Gastroesophageal sphincter (tissue), 4 donors: ENCODE data around the gene MMRN1. TPM values are rescaled to one million over a fixed set of nuclear protein-coding genes. Genes with fewer than 3 reads are reported as not detected.

Experiments
- ATAC-seq: fragments of 150-250 bp; one replicate; pipeline ENCODE4 v1.9.1; 2016; ENCODE audit warnings: mild to moderate bottlenecking, moderate library complexity
- H3K27ac ChIP-seq, 4 donors: fragments of 200-600 bp; sonication (generic) in 3 of 4; 1 replicate in 3 of 4; 2 replicates in 1 of 4; pipeline ENCODE4 v1.5.1; 2016 to 2019
- H3K27me3 ChIP-seq: fragments of 200-600 bp; sonication (generic); one replicate; pipeline ENCODE4 v1.5.1; 2019
- H3K36me3 ChIP-seq, 2 donors: fragments of 200-600 bp; sonication (generic); one replicate each; pipeline ENCODE4 v1.5.1; 2019; ENCODE audit warnings: control low read depth in 1 of 2
- H3K4me1 ChIP-seq, 3 donors: fragments of 200-600 bp; sonication (generic); 1 replicate in 2 of 3; 2 replicates in 1 of 3; pipeline ENCODE4 v1.5.1; 2016 to 2019; ENCODE audit warnings: control low read depth in 2 of 3
- H3K4me3 ChIP-seq, 2 donors: fragments of 200-600 bp; sonication (generic); one replicate each; pipeline ENCODE4 v1.5.1; 2019; ENCODE audit warnings: mild to moderate bottlenecking in 1 of 2, moderate library complexity in 1 of 2
- H3K9me3 ChIP-seq, 3 donors: fragments of 200-600 bp; sonication (generic); one replicate each; pipeline ENCODE4 v1.5.1; 2017 to 2019; ENCODE audit warnings: control low read depth in 2 of 3
- CTCF ChIP-seq, 4 experiments: fragments of 200-600 bp in 2 of 4; fragments of 450-650 bp in 2 of 4; sonication (generic) in 1 of 4; IDR thresholded peaks; one replicate each; pipeline ENCODE4 v1.5.1; 2017 to 2019; ENCODE audit warnings: antibody characterized with exemption in 4 of 4, mild to moderate bottlenecking in 2 of 4, moderate library complexity in 2 of 4
- EP300 ChIP-seq: sonication (generic); formaldehyde crosslinking; IDR thresholded peaks from one replicate; pipeline ENCODE4 v1.6.1; 2017; ENCODE audit warnings: antibody characterized with exemption, mild to moderate bottlenecking
- POLR2A ChIP-seq, 2 donors: fragments of 450-650 bp; IDR thresholded peaks; one replicate each; pipeline ENCODE4 v1.6.1; 2017; ENCODE audit warnings: antibody characterized with exemption in 2 of 2, mild to moderate bottlenecking in 2 of 2, moderate library complexity in 1 of 2
- POLR2AphosphoS5 ChIP-seq: sonication (generic); formaldehyde crosslinking; IDR thresholded peaks from one replicate; pipeline ENCODE4 v1.6.1; 2017; ENCODE audit warnings: antibody characterized with exemption
- WGBS, 2 donors: methylation state at CpG; one replicate each; pipeline ENCODE4 v1.1.5; 2018; ENCODE audit warnings: low coverage in 1 of 2; 5-methylcytosine and 5-hydroxymethylcytosine counted together
- total RNA-seq, 4 donors: library from RNA; depleted of rRNA; stranded (reverse); fragments of >200 nt; gene quantifications; one replicate each; pipeline ENCODE4 v1.1.0, GENCODE V29; 2016

MMRN1 gene
- total RNA-seq, 4 donors from 2014 or later: 1.9 to 75.2 (median 43.5) TPM

- H3K36me3 ChIP-seq: no peaks in the 10 kb centered on the region
Observed at GRCh38 chr4:89995006-89995405, 100.4 kb downstream of the MMRN1 start.

GRCh38 chr4:89995814-89996213 lies 101.2 kb downstream of the MMRN1 start:
- Histone ChIP-seq H3K9me3 (no peaks in the 10 kb centered on the region), H3K27ac (no peak overlapping the region), H3K4me1 (no peaks in the 10 kb centered on the region), H3K4me3 (no peak overlapping the region), H3K36me3 (no peaks in the 10 kb centered on the region), H3K27me3 (no peaks in the 10 kb centered on the region)
- 72 to 84% methylated on average over 2 of the region's 2 CpGs for WGBS, 2 donors
- TF ChIP-seq POLR2A (IDR thresholded peaks at IDR 0.05): no peak
- no peak for ATAC-seq

More at GRCh38 chr4:89995006-89995405, 100.4 kb downstream of the MMRN1 start:
- no peak overlapping the region for H3K27ac ChIP-seq
- H3K4me3 ChIP-seq: no peak overlapping the region
- H3K4me1 ChIP-seq: no peaks in the 10 kb centered on the region
- no peaks in the 10 kb centered on the region for H3K9me3 ChIP-seq
- no peak for ATAC-seq
- WGBS, 2 donors: 74 to 91% methylated on average over 1 to 4 of the region's 4 CpGs
- H3K27me3 ChIP-seq: no peaks in the 10 kb centered on the region
- TF ChIP-seq POLR2A (IDR thresholded peaks at IDR 0.05) (no peak), EP300 (no peak), POLR2AphosphoS5 (no peak), CTCF (IDR thresholded peaks at IDR 0.05) (no peak)

- ATAC-seq: no peak
- no peak overlapping the region for H3K27ac ChIP-seq
- H3K27me3 ChIP-seq: no peaks in the 10 kb centered on the region
- H3K4me1 ChIP-seq: no peaks in the 10 kb centered on the region
- no peak overlapping the region for H3K4me3 ChIP-seq
- no peak for TF ChIP-seq EP300
- no peak for TF ChIP-seq POLR2AphosphoS5
- no peak for TF ChIP-seq CTCF (IDR thresholded peaks at IDR 0.05)
- TF ChIP-seq POLR2A (IDR thresholded peaks at IDR 0.05): no peak
- 72 to 87% methylated on average over 4 of the region's 4 CpGs for whole genome bisulfite sequencing, 2 donors
- H3K36me3 ChIP-seq: no peaks in the 10 kb centered on the region
- no peaks in the 10 kb centered on the region for H3K9me3 ChIP-seq
Observed at GRCh38 chr4:89997171-89997704, 102.6 kb downstream of the MMRN1 start.

- no peaks in the 10 kb centered on the region for H3K4me1 ChIP-seq
- H3K27me3 ChIP-seq: no peaks in the 10 kb centered on the region
- H3K4me3 ChIP-seq: no peak overlapping the region
- H3K27ac ChIP-seq: no peak overlapping the region
- no peak for ATAC-seq
- TF ChIP-seq POLR2A (IDR thresholded peaks at IDR 0.05) (no peak), POLR2AphosphoS5 (no peak), CTCF (IDR thresholded peaks at IDR 0.05) (no peak), EP300 (no peak)
- no peaks in the 10 kb centered on the region for H3K9me3 ChIP-seq
- no peaks in the 10 kb centered on the region for H3K36me3 ChIP-seq
- 36 to 49% methylated on average over 6 of the region's 6 CpGs for WGBS, 2 donors
Observed at GRCh38 chr4:89998469-89999011, 103.9 kb downstream of the MMRN1 start.

- Histone ChIP-seq H3K4me3 (no peak overlapping the region), H3K27ac (no peak overlapping the region), H3K27me3 (no peaks in the 10 kb centered on the region), H3K9me3 (no peaks in the 10 kb centered on the region), H3K36me3 (no peaks in the 10 kb centered on the region), H3K4me1 (no peaks in the 10 kb centered on the region)
- TF ChIP-seq POLR2AphosphoS5: no peak
- TF ChIP-seq POLR2A (IDR thresholded peaks at IDR 0.05): no peak
- TF ChIP-seq EP300: no peak
- TF ChIP-seq CTCF (IDR thresholded peaks at IDR 0.05): no peak
- 11% methylated on average over 2 of the region's 2 CpGs for WGBS, 2 donors
- ATAC-seq: no peak
Observed at GRCh38 chr4:90001023-90001422, 106.4 kb downstream of the MMRN1 start.
